Body of pancreas (tissue), 4 donors: ENCODE results near the gene NAA20.
"Not testable (repeated sequence)": the region's sequence is repeated elsewhere in the genome, so short reads cannot be mapped to it uniquely, and the experiment has no call there.

Experiments
- CTCF ChIP-seq, 7 experiments: fragments of 450-650 bp in 4 of 7; fragments of 200-600 bp in 3 of 7; sonication (generic) in 3 of 7; IDR thresholded peaks; one replicate each; pipeline ENCODE4 v1.5.1; 2016 to 2019; ENCODE audit warnings: antibody characterized with exemption in 7 of 7
- POLR2A ChIP-seq, 3 donors: fragments of 450-650 bp; IDR thresholded peaks; one replicate each; pipeline ENCODE4 v1.6.1; 2016; ENCODE audit warnings: antibody characterized with exemption in 3 of 3, mild to moderate bottlenecking in 2 of 3

- not testable (repeated sequence) for TF ChIP-seq CTCF, POLR2A (IDR thresholded peaks at IDR 0.05)
These were observed 13.2 kb upstream of the NAA20 start for GRCh38 chr20:20003955-20004322.
